DMS153 treated with DMSO at 0.1 percent for 48 hours (cell line): Measurements from ENCODE around the gene CUX1.
"Not testable (repeated sequence)": the region's sequence is repeated elsewhere in the genome, so short reads cannot be mapped to it uniquely, and the experiment has no call there.

ENCODE experiments used
- DNase-seq: peaks from one replicate; lab custom pipeline; 2025; ENCODE audit not compliant: unreplicated experiment; lab: John Stamatoyannopoulos, UW

Gene CUX1

GRCh38 chr7:101798173-101798572 lies 19.3 kb upstream of the CUX1 start:
- DNase-seq, result not testable (repeated sequence)

GRCh38 chr7:101803203-101804087 lies 14.0 kb upstream of the CUX1 start:
- no peak for DNase-seq

GRCh38 chr7:101804088-101804963 lies 13.1 kb upstream of the CUX1 start:
- DNase-seq, result no peak

- DNase-seq, result no peak
These were observed 12.5 kb upstream of the CUX1 start for GRCh38 chr7:101804967-101805366.

- DNase-seq, result no peak
These were observed 4.8 kb upstream of the CUX1 start for GRCh38 chr7:101812595-101812994.

- DNase-seq, result no peak
These were observed 3.9 kb upstream of the CUX1 start for GRCh38 chr7:101813402-101814019.

- DNase-seq, result peak; percentile 13
These were observed 3.1 kb upstream of the CUX1 start for GRCh38 chr7:101814081-101814990.

- no peak for DNase-seq
These were observed 2.2 kb upstream of the CUX1 start for GRCh38 chr7:101814991-101815825.

- DNase-seq, result peak; percentile 50
These were observed 1.4 kb upstream of the CUX1 start for GRCh38 chr7:101815826-101816594.

- DNase-seq, result no peak
These were observed 593 bp upstream of the CUX1 start for GRCh38 chr7:101816595-101817470.

GRCh38 chr7:101818287-101819071 lies 1.1 kb downstream of the CUX1 start:
- no peak for DNase-seq

- DNase-seq, result no peak
These were observed 1.8 kb downstream of the CUX1 start for GRCh38 chr7:101819183-101819582.

- DNase-seq, result no peak
These were observed 2.6 kb downstream of the CUX1 start for GRCh38 chr7:101819913-101820522.

GRCh38 chr7:101820703-101821102 lies 3.3 kb downstream of the CUX1 start:
- DNase-seq, result no peak

- DNase-seq, result not testable (repeated sequence)
These were observed 5.2 kb downstream of the CUX1 start for GRCh38 chr7:101822632-101823031.

GRCh38 chr7:101823096-101823495 lies 5.7 kb downstream of the CUX1 start:
- DNase-seq, result no peak

- DNase-seq, result no peak
These were observed 6.2 kb downstream of the CUX1 start for GRCh38 chr7:101823596-101823995.
